K562 (cell line): ENCODE results near the gene C20orf173. TPM values are rescaled to one million over a fixed set of nuclear protein-coding genes. Genes with fewer than 3 reads are reported as not detected.
A peak's percentile ranks its signal among the peaks of the same experiment; 100 is the strongest.

Source experiments
- CBFB ChIP-seq: sonication (generic); formaldehyde crosslinking; IDR thresholded peaks from 2 replicates; pipeline ENCODE4 v1.4.0; 2020; ENCODE audit warnings: mild to moderate bottlenecking, missing genetic modification reagents
- CSDE1 ChIP-seq, 2 experiments: fragments of 450-650 bp; IDR thresholded peaks; 2 replicates each; pipeline ENCODE4 v1.6.1; 2016; ENCODE audit warnings: mild to moderate bottlenecking in 1 of 2
- CTCFL ChIP-seq: IDR thresholded peaks from 2 replicates; pipeline ENCODE4 v1.6.1; 2011; ENCODE audit warnings: borderline replicate concordance, low read depth, mild to moderate bottlenecking, moderate library complexity, low read length; ENCODE audit not compliant: insufficient read depth, poor library complexity, severe bottlenecking
- DIDO1 ChIP-seq: fragments of 450-650 bp; IDR thresholded peaks from 2 replicates; pipeline ENCODE4 v1.6.1; 2016; ENCODE audit warnings: low read depth, missing biosample characterization, missing genetic modification characterization
- FOSL1 ChIP-seq: fragments of 200-800 bp; sonication (Bioruptor generic); conservative IDR thresholded peaks from 2 replicates; pipeline ENCODE4 v1.6.1; 2016; ENCODE audit warnings: missing genetic modification characterization, missing compliant biosample characterization
- FOXA3 ChIP-seq, 2 experiments: fragments of 450-650 bp in 1 of 2; sonication (generic) in 1 of 2; formaldehyde crosslinking; IDR thresholded peaks in 1 of 2; conservative IDR thresholded peaks in 1 of 2; 2 replicates each; pipeline versions ENCODE4 v1.4.0 to v1.8.0; 2020 to 2022; ENCODE audit warnings: mild to moderate bottlenecking in 2 of 2, missing genetic modification reagents in 1 of 2
- NR4A1 ChIP-seq, 2 experiments: fragments of 250-450 bp in 1 of 2; fragments of 450-650 bp in 1 of 2; sonication (Bioruptor Pico) in 1 of 2; IDR thresholded peaks; 2 replicates each; pipeline versions ENCODE4 v1.4.0 to v1.6.1; 2016 to 2020; ENCODE audit warnings: mild to moderate bottlenecking in 2 of 2, missing compliant biosample characterization in 1 of 2, missing genetic modification characterization in 1 of 2, moderate library complexity in 1 of 2
- OTX1 ChIP-seq: fragments of 450-650 bp; formaldehyde crosslinking; IDR thresholded peaks from 2 replicates; pipeline ENCODE4 v1.4.0; 2022; ENCODE audit warnings: mild to moderate bottlenecking
- POLR2H ChIP-seq: IDR thresholded peaks from 2 replicates; pipeline ENCODE4 v1.6.1; 2016; ENCODE audit warnings: missing genetic modification characterization, low read depth, mild to moderate bottlenecking, control low read depth, missing compliant biosample characterization, moderate library complexity
- SIN3A ChIP-seq, 2 experiments: fragments of 150-350 bp in 1 of 2; IDR thresholded peaks; 2 replicates each; pipeline ENCODE4 v1.6.1; 2011 to 2016; ENCODE audit warnings: borderline replicate concordance in 2 of 2, low read depth in 2 of 2, low read length in 2 of 2, mild to moderate bottlenecking in 2 of 2, moderate library complexity in 2 of 2; ENCODE audit not compliant: control insufficient read depth in 1 of 2
- TAF1 ChIP-seq: IDR thresholded peaks from 2 replicates; pipeline ENCODE4 v1.6.1; 2011; ENCODE audit warnings: mild to moderate bottlenecking, low read length, moderate library complexity; ENCODE audit not compliant: insufficient read depth, control insufficient read depth, severe bottlenecking; ENCODE audit errors: extremely low read depth
- TCFL5 ChIP-seq: fragments of 250-450 bp; sonication (Bioruptor Pico); conservative IDR thresholded peaks from 2 replicates; pipeline ENCODE4 v1.6.1; 2021; ENCODE audit warnings: mild to moderate bottlenecking, moderate library complexity, matching md5 sums
- TEAD1 ChIP-seq, 2 experiments: fragments of 450-650 bp in 1 of 2; sonication (generic) in 1 of 2; formaldehyde crosslinking; IDR thresholded peaks; 2 replicates each; pipeline versions ENCODE4 v1.4.0 to v1.8.0; 2020 to 2022; ENCODE audit warnings: mild to moderate bottlenecking in 2 of 2, missing genetic modification reagents in 1 of 2
- TRIM24 ChIP-seq, 2 experiments: fragments of 450-650 bp; IDR thresholded peaks; 2 replicates each; pipeline ENCODE4 v1.6.1; 2016
- TRIM25 ChIP-seq: fragments of 450-650 bp; IDR thresholded peaks from 2 replicates; pipeline ENCODE4 v1.7.0; 2016; ENCODE audit warnings: borderline replicate concordance
- YBX1 ChIP-seq: fragments of 450-650 bp; IDR thresholded peaks from 2 replicates; pipeline ENCODE4 v1.7.1; 2016; ENCODE audit warnings: mild to moderate bottlenecking
- ZC3H8 ChIP-seq: fragments of 450-650 bp; IDR thresholded peaks from 2 replicates; pipeline ENCODE4 v1.6.1; 2017
- ZNF24 ChIP-seq: fragments of 450-650 bp; IDR thresholded peaks from 2 replicates; pipeline ENCODE4 v1.6.1; 2016
- ZNF583 ChIP-seq: fragments of 250-450 bp; sonication (Bioruptor Pico); IDR thresholded peaks from 2 replicates; pipeline ENCODE4 v1.4.0; 2020
- ZNF740 ChIP-seq, 3 experiments: fragments of 200-800 bp in 1 of 3; sonication (Bioruptor generic) in 1 of 3; sonication (generic) in 1 of 3; formaldehyde crosslinking in 1 of 3; IDR thresholded peaks; 2 replicates each; pipeline versions ENCODE4 v1.6.1 to v1.8.0; 2016 to 2022; ENCODE audit warnings: mild to moderate bottlenecking in 2 of 3, missing compliant biosample characterization in 2 of 3, missing genetic modification characterization in 2 of 3, missing genetic modification reagents in 1 of 3
- ZNF778 ChIP-seq: fragments of 450-650 bp; formaldehyde crosslinking; IDR thresholded peaks from 2 replicates; pipeline ENCODE4 v1.4.0; 2020; ENCODE audit warnings: mild to moderate bottlenecking, moderate library complexity
- polyA plus RNA-seq, 8 experiments: library from polyadenylated mRNA; depleted of rRNA in 4 of 8; stranded (reverse) in 5 of 8; unstranded in 3 of 8; fragments of >200 nt; fragmentation: Nextera tagmentation in 2 of 8; fragmentation: Illumina TruSeq in 1 of 8; extraction: Ambion mirVana in 2 of 8; extraction: Trizol in 1 of 8; gene quantifications; 2 replicates each; pipeline versions ENCODE4 v1.2.1 to v1.2.3, GENCODE V29; 2011 to 2014; ENCODE audit warnings: inconsistent platforms in 1 of 8, missing spikeins in 1 of 8
- total RNA-seq, 7 experiments: library from RNA; depleted of rRNA in 6 of 7; stranded (reverse); fragments of >200 nt in 6 of 7; fragmentation: Illumina TruSeq in 2 of 7; extraction: Trizol in 2 of 7; gene quantifications; 2 replicates each; pipeline versions ENCODE4 v1.2.1 to v1.2.3, GENCODE V29; 2011 to 2021; ENCODE audit warnings: low replicate concordance in 1 of 7

Gene C20orf173
- total and polyA plus RNA-seq, 9 of the 15 experiments (the other 6 are each of a cell fraction or from before 2014, with no cell fraction given) = not detected

GRCh38 chr20:35541783-35542662 lies 12.6 kb upstream of the C20orf173 start, which contains the start of gene ERGIC3 (continued):
- TF ChIP-seq TRIM25 (no peak), TAF1 (peak; percentile 52), ZC3H8 (no peak), FOXA3 (CRISPR knock-in tag; conservative IDR thresholded peaks at IDR 0.05 in 1 of 2, IDR thresholded peaks at IDR 0.05 in 1 of 2) (no peak), SIN3A (IDR thresholded peaks at IDR 0.05; ENCODE audit: borderline replicate concordance in 2 of 2, control insufficient read depth in 1 of 2, low read depth in 2 of 2, low read length in 2 of 2) (peak; percentile 74 to 81; a peak in 3 of 4 replicates), DIDO1 (tag) (no peak; the same call in 1 of the 2 replicates), YBX1 (no peak), TEAD1 (CRISPR knock-in tag; IDR thresholded peaks at IDR 0.05) (0 out of 4 replicates have a peak, but pooled peaks of 1 of the 2 experiments have one; percentile 20), POLR2H (tag) (no peak), TRIM24 (IDR thresholded peaks at IDR 0.05) (peak in 1 of 2 experiments; percentile 57; a peak in 2 of 4 replicates), CTCFL (peak; percentile 67), ZNF24 (no peak), ZNF778 (CRISPR knock-in tag) (no peak), TCFL5 (CRISPR knock-in tag) (no peak), OTX1 (CRISPR knock-in tag) (no peak), ZNF583 (peak; percentile 50; the same call in 1 of the 2 replicates), FOSL1 (tag) (no peak), CBFB (CRISPR knock-in tag) (no peak), ZNF740 (CRISPR knock-in tag; IDR thresholded peaks at IDR 0.05) (no peak), ZNF740 (tag; IDR thresholded peaks at IDR 0.05) (no peak), NR4A1 (CRISPR knock-in tag; IDR thresholded peaks at IDR 0.05) (no peak), NR4A1 (tag; IDR thresholded peaks at IDR 0.05) (no peak), CSDE1 (IDR thresholded peaks at IDR 0.05) (no peak)
